Activated T-helper 17 cell treated with anti-CD3 and anti-CD28 coated beads, Interleukin-2, amount 50 U/mL, for 72 hours (primary cell): Measurements from ENCODE around the gene ANKRD11. TPM values are rescaled to one million over a fixed set of nuclear protein-coding genes. Genes with fewer than 3 reads are reported as not detected.
"Not testable (repeated sequence)": the region's sequence is repeated elsewhere in the genome, so short reads cannot be mapped to it uniquely, and the experiment has no call there.

Source experiments
- ATAC-seq: fragments of 150-1000 bp; cut with Tn5 transposase; replicated peaks from 2 replicates; pipeline ENCODE4 v1.10.0; 2021; ENCODE audit warnings: mild to moderate bottlenecking, moderate library complexity
- H3K27ac Mint-ChIP-seq: one replicate; pipeline ENCODE4 v1.8.0; 2022; ENCODE audit warnings: mixed read lengths
- H3K27me3 Mint-ChIP-seq: one replicate; pipeline ENCODE4 v1.8.0; 2022; ENCODE audit warnings: mixed read lengths
- H3K36me3 Mint-ChIP-seq: one replicate; pipeline ENCODE4 v1.8.0; 2022; ENCODE audit warnings: low read depth, mild to moderate bottlenecking, mixed read lengths
- H3K4me1 Mint-ChIP-seq: one replicate; pipeline ENCODE4 v1.8.0; 2022; ENCODE audit warnings: mixed read lengths
- H3K4me3 Mint-ChIP-seq: one replicate; pipeline ENCODE4 v1.8.0; 2022; ENCODE audit warnings: mild to moderate bottlenecking, mixed read lengths
- H3K9me3 Mint-ChIP-seq: one replicate; pipeline ENCODE4 v1.8.0; 2022; ENCODE audit warnings: mixed read lengths
- total RNA-seq, 2 donors: library from RNA; stranded (reverse); gene quantifications; one replicate each; pipeline ENCODE4 v1.2.3, GENCODE V29; 2022

The ANKRD11 gene
- total RNA-seq, 2 donors from 2014 or later, result 166 to 178 TPM

- Mint-ChIP-seq H3K4me3 (peak overlapping the region; percentile 74), H3K27ac (peak overlapping the region; percentile 93), H3K4me1 (peaks cover 83% of the 10 kb centered on the region), H3K9me3 (no peaks in the 10 kb centered on the region), H3K27me3 (no peaks in the 10 kb centered on the region), H3K36me3 (peaks cover 42% of the 10 kb centered on the region)
- ATAC-seq, result no peak
Measured at GRCh38 chr16:89443727-89444084, 46.7 kb downstream of the ANKRD11 start.

DNA sequence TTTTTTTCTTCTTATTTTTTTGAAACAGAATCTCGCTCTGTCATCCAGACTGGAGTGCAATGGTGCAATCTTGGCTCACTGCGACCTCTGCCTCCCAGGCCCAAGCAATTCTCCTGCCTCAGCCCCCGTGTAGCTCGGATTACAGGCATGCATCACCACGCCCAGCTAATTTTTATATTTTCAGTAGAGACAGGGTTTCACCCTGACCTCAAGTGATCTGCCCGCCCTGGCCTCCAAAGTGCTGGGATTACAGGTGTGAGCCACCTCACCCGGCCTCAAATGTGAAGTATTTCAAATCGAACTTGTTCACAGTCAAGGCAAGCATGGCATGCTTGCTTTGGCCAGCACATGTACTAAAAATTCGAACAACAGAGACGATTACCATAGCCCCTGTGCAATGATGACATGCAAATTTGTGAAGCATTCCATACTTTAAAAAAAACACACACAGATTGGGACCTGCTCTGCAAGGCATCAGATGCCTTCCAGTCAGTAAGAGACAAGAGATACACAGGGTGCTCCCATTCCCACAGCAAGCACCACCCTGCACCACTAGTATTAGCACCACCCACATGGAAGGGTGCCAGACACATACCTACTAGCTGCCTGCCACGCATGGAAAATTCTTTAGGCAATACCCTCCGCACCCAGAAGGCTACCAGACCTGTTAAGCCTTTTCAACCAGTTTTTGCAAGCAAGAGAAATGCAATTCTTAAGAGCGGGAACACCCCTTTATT lies 47.2 kb downstream of the ANKRD11 start:
- Mint-ChIP-seq H3K9me3 (no peaks in the 10 kb centered on the region), H3K27me3 (no peaks in the 10 kb centered on the region), H3K27ac (peak overlapping the region; percentile 93), H3K4me1 (peaks cover 81% of the 10 kb centered on the region), H3K36me3 (peaks cover 45% of the 10 kb centered on the region), H3K4me3 (peak overlapping the region; percentile 74)
- ATAC-seq, result no peak

DNA sequence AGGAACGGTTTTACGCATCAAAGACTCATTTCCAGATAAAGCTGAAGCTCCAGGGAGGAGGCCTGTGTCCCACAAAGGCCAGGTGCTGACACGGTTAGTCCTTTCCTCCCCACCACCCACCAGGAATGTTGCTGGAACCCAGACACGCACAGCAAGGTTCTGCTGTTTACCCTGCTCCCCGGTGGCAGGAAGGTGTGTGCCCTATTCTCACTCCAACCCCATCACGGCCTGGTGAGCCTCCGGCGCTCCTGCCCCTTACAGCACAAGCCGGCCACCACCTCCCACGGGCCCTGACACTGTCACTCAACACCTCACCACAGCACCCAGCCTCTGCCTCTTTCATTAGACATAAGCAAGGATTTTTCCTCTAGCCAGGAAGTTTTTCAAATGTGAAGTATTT lies 47.8 kb downstream of the ANKRD11 start:
- H3K27me3 Mint-ChIP-seq, result no peaks in the 10 kb centered on the region
- peak overlapping the region; percentile 74 for H3K4me3 Mint-ChIP-seq
- H3K4me1 Mint-ChIP-seq, result peaks cover 84% of the 10 kb centered on the region
- H3K36me3 Mint-ChIP-seq, result peaks cover 51% of the 10 kb centered on the region
- ATAC-seq, result peak; percentile 16
- H3K9me3 Mint-ChIP-seq, result no peaks in the 10 kb centered on the region
- H3K27ac Mint-ChIP-seq, result peak overlapping the region; percentile 93

DNA sequence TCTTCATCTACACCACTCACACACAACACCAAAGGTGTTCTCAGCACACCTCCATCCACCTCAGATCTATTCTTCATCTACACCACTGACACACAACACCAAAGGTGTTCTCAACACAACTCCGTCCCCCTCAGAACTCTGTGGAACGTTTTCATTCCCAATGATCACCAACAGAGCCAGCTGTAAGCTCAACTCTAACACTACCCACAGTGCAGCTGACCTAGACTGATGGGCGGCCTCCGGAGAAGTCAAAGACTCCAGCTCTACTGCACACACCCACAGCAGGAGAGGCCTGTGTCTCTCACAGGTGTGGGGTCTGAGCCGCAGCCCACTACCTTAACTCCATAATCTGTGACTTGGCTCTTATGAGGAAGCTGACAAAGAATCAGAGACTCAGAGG lies 50.7 kb downstream of the ANKRD11 start:
- peaks cover 70% of the 10 kb centered on the region for H3K36me3 Mint-ChIP-seq
- peak overlapping the region; percentile 93 for H3K27ac Mint-ChIP-seq
- no peak for ATAC-seq
- peaks cover 78% of the 10 kb centered on the region for H3K4me1 Mint-ChIP-seq
- peak overlapping the region; percentile 74 for H3K4me3 Mint-ChIP-seq
- no peaks in the 10 kb centered on the region for H3K27me3 Mint-ChIP-seq
- H3K9me3 Mint-ChIP-seq, result peaks cover 4% of the 10 kb centered on the region

DNA sequence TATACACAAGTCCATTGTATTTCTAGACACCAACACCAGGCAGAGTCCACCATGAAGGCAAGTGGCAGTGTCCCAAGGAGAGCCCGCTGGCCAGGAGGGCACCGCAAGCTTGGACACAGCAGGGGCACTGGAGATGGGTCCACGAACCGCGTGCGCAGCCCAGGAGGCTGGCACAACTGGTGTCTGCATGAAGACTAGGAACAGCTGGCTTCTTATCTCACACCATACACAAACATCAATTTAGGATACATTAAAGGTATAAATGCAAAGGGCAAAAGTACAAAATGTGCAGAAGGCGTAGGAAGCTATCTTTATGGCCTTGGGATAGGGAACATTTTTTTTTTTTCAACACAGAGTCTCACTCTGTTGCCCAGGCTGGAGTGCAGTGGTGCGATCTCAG lies 52.4 kb downstream of the ANKRD11 start:
- Mint-ChIP-seq H3K9me3 (peaks cover 4% of the 10 kb centered on the region), H3K4me1 (peaks cover 65% of the 10 kb centered on the region), H3K27me3 (no peaks in the 10 kb centered on the region), H3K36me3 (peaks cover 75% of the 10 kb centered on the region), H3K27ac (peak overlapping the region; percentile 69), H3K4me3 (peak overlapping the region; percentile 20)
- no peak for ATAC-seq

- H3K4me1 Mint-ChIP-seq, result peaks cover 60% of the 10 kb centered on the region
- H3K27ac Mint-ChIP-seq, result peak overlapping the region; percentile 69
- ATAC-seq, result no peak
- H3K27me3 Mint-ChIP-seq, result no peaks in the 10 kb centered on the region
- peaks cover 71% of the 10 kb centered on the region for H3K36me3 Mint-ChIP-seq
- peak overlapping the region; percentile 20 for H3K4me3 Mint-ChIP-seq
- peaks cover 4% of the 10 kb centered on the region for H3K9me3 Mint-ChIP-seq
Measured at GRCh38 chr16:89437251-89437987, 52.9 kb downstream of the ANKRD11 start.

DNA sequence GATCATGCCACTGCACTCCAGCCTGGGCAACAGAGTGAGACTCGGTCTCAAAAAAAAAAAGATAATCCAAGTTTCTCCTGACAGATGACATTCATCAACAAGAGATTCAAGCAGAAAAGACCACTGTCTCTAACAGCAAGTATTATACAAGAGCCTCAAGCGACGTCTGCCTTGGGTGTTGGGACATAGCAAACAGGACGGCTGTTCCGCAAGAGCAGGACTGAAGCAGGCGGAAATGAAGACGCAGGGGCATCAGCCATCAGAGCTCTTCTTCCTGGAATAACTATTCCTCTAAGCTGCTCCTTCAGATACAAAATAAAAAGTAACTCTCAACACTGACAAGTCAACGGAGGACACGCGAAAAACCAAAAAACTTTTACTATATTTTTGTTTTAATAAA lies 54.0 kb downstream of the ANKRD11 start:
- Mint-ChIP-seq H3K9me3 (peaks cover 4% of the 10 kb centered on the region), H3K4me3 (peak overlapping the region; percentile 71), H3K27ac (no peak overlapping the region), H3K4me1 (peaks cover 51% of the 10 kb centered on the region), H3K36me3 (peaks cover 62% of the 10 kb centered on the region), H3K27me3 (no peaks in the 10 kb centered on the region)
- ATAC-seq, result no peak

DNA sequence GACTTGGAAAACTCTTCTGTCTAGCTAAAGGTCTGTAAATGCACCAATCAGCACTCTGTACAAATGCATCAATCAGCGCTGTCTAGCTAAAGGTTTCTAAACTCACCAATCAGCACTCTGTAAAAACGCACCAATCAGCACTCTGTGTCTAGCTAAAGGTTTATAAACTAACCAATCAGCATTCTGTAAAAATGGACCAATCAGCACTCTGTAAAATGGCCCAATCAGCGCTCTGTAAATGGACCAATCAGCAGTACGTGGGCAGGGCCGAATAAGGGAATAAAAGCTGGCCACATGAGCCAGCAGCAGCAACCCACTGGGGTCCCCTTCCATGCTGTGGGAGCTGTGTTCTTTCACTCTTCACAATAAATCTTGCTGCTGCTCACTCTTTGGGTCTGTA lies 55.3 kb downstream of the ANKRD11 start:
- not testable (repeated sequence) for ATAC-seq, H3K27me3 Mint-ChIP-seq, H3K9me3 Mint-ChIP-seq
- Mint-ChIP-seq H3K4me3 (peak overlapping the region; percentile 71), H3K4me1 (peaks cover 38% of the 10 kb centered on the region), H3K36me3 (peaks cover 49% of the 10 kb centered on the region), H3K27ac (peak overlapping the region; percentile 61)

GRCh38 chr16:89434490-89434889 lies 55.9 kb downstream of the ANKRD11 start:
- Mint-ChIP-seq H3K4me1 (peaks cover 33% of the 10 kb centered on the region), H3K9me3 (peaks cover 4% of the 10 kb centered on the region), H3K36me3 (peaks cover 43% of the 10 kb centered on the region), H3K27ac (no peak overlapping the region), H3K4me3 (peak overlapping the region; percentile 15), H3K27me3 (no peaks in the 10 kb centered on the region)
- ATAC-seq, result no peak

DNA sequence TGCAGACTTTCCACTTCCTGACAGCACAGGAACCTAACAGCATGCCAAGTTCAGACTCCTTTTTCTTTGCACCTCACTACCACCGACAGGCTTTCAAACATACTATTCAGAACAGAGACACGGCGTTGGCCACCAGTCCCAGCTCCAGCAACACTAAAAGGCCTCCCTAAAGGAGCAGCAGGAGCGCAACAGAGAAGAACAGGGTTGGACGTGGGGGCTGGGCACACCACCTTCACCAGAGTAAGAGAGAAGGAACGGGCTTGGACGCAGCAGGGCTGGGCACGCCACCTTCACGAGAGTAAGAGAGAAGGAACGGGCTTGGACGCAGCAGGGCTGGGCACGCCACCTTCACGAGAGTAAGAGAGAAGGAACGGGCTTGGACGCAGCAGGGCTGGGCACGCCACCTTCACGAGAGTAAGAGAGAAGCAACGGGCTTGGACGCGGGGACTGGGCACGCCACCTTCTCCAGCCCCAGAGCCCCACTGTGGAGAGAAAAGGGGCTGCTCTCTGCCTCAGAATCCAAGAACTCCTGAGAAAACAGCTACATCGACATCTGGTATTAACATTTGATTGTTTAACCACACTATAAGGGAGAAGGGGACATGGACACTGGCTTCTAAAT lies 56.9 kb downstream of the ANKRD11 start:
- Mint-ChIP-seq H3K36me3 (peaks cover 35% of the 10 kb centered on the region), H3K4me1 (peaks cover 26% of the 10 kb centered on the region)
- not testable (repeated sequence) for H3K27me3 Mint-ChIP-seq, H3K27ac Mint-ChIP-seq, H3K4me3 Mint-ChIP-seq, H3K9me3 Mint-ChIP-seq, ATAC-seq

- no peak overlapping the region for H3K4me3 Mint-ChIP-seq
- H3K4me1 Mint-ChIP-seq, result peaks cover 17% of the 10 kb centered on the region
- no peaks in the 10 kb centered on the region for H3K27me3 Mint-ChIP-seq
- H3K36me3 Mint-ChIP-seq, result peaks cover 36% of the 10 kb centered on the region
- ATAC-seq, result no peak
- no peak overlapping the region for H3K27ac Mint-ChIP-seq
- H3K9me3 Mint-ChIP-seq, result peaks cover 4% of the 10 kb centered on the region
Measured at GRCh38 chr16:89431630-89432029, 58.7 kb downstream of the ANKRD11 start.

DNA sequence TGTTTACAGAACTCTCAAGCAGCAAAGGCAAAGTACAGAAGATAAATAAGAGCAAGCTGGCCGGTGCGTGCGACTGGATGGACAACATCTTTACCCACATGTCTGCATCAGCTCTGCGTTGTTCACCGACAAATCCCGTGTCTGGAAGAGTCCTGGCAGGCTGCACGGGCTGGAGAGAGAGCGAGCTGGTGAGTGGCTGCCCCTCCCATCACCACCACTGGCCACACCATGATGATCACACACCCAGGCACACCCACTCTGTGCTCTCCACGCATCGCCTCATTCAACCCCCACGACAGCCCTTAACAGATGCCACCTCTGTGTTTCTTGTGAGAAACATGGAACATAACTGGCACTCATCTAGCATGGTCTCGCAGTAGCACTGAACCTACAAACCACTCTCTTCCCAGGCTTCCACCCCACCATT lies 59.2 kb downstream of the ANKRD11 start:
- Mint-ChIP-seq H3K27ac (no peak overlapping the region), H3K9me3 (peaks cover 4% of the 10 kb centered on the region), H3K4me1 (peaks cover 21% of the 10 kb centered on the region), H3K27me3 (no peaks in the 10 kb centered on the region), H3K36me3 (peaks cover 37% of the 10 kb centered on the region), H3K4me3 (no peak overlapping the region)
- no peak for ATAC-seq

DNA sequence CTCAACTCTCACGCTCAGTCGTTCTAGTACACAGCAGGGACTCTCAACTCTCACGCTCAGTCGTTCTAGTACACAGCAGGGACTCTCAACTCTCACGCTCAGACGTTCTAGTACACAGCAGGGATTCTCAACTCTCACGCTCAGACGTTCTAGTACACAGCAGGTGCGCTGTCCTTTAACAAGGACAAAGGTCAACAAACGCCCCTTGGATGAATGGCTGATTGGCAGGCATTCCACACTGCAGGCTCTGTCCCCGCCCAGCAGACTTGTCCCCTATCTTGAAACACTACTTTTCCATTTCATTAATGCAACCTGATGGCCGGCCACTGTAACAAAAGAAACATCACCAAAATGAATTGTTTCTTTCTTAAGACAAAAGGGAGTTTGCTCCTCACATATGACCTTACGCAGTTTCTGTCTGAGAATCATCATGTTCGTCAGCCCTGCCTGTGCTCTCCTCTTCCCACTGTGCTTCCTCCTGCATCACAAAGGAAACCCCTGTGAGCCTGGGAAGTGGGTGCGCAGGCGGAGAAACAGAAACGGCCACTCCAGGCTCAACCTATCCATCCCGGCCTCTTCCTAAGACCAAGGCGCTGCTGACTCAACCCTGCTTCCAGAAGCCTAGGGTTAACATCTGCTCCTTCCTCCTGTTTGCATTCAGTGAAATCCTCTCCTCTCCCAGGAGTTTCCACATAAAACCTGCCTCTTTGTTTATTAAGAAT lies 59.8 kb downstream of the ANKRD11 start:
- H3K4me1 Mint-ChIP-seq, result peaks cover 21% of the 10 kb centered on the region
- H3K9me3 Mint-ChIP-seq, result peaks cover 2% of the 10 kb centered on the region
- peaks cover 37% of the 10 kb centered on the region for H3K36me3 Mint-ChIP-seq
- no peak overlapping the region for H3K27ac Mint-ChIP-seq
- no peak for ATAC-seq
- H3K4me3 Mint-ChIP-seq, result no peak overlapping the region
- H3K27me3 Mint-ChIP-seq, result no peaks in the 10 kb centered on the region

- not testable (repeated sequence) for H3K27me3 Mint-ChIP-seq
- H3K36me3 Mint-ChIP-seq, result peaks cover 41% of the 10 kb centered on the region
Measured at GRCh38 chr16:89428605-89429004, 61.8 kb downstream of the ANKRD11 start.

More at GRCh38 chr16:89428605-89429004, 61.8 kb downstream of the ANKRD11 start:
- H3K4me1 Mint-ChIP-seq, result peaks cover 34% of the 10 kb centered on the region
- not testable (repeated sequence) for H3K4me3 Mint-ChIP-seq, H3K27ac Mint-ChIP-seq, ATAC-seq, H3K9me3 Mint-ChIP-seq
